Activated CD8-positive, alpha-beta memory T cell treated with anti-CD3 and anti-CD28 coated beads, Interleukin-2, amount 50 U/mL, for 4 hours (primary cell): ENCODE data around the gene DONSON.
A peak's percentile ranks its signal among the peaks of the same experiment; 100 is the strongest.

ENCODE experiments used
- DNase-seq: peaks from one replicate; pipeline ENCODE4 v3.0.0-alpha.2; 2020

The DONSON gene

DNA sequence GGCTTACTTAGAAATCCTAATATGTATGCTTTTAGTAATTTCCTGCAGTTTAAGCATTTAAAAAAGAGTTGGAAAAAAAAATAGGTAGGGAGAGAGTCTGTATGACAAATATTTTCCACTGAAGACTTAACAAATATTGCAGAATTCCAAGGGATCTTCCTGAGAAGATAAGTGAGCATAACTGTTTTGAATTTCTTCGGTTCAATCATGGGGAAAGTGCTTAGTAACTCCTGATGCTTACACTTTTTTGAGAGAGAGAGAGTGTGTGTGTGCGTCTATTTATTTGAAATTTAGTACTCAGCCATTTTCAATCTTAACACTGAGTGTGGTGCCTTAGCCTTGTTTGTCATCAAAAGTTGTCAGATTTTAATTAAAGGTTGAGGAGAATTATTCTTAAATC lies 27.1 kb downstream of the DONSON start:
- no peak for DNase-seq

- DNase-seq: no peak
These were observed 27.5 kb downstream of the DONSON start for GRCh38 chr21:33560965-33561364.

DNA sequence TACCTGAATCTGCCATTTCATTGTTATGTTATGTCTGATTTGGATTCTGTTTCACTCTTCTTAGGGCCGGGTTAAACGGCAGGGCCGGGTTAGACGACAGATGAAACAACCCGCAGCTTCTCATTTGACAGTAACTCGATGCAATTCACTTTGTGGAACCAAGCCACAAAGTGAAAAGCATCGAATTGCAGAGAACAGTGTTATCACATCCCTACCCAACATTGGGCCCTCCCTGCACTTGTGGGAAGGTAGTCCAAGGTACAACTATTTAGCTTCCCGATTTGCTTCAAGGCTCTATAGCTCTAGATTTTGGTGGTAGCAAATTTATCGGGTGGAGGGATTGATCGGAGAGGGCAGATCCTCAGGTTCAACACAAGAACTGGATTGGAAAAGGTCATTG lies 28.7 kb downstream of the DONSON start:
- DNase-seq: no peak

- DNase-seq: no peak
These were observed 29.6 kb downstream of the DONSON start for GRCh38 chr21:33558777-33559421.

DNA sequence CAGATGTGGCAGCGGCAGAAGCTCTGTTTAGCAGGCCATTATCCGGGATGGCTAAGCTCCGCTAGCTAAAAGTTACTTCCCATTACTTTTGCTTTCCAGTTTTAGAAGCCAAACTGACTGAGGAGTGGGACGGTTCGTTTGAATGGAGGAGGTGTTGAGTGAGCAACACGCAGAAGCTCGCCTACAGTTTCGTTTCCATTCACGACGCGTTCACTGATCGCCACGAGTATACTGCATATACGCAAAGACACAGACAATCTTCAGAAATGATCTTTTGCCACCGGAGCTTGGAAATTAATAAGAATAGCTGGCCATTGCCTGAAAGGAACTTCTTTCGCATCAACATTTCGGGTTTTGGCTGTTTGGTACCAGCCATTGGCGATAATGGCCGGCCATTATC lies 31.0 kb downstream of the DONSON start:
- DNase-seq: no peak

- DNase-seq: no peak
These were observed 33.5 kb downstream of the DONSON start for GRCh38 chr21:33554982-33555344.

DNA sequence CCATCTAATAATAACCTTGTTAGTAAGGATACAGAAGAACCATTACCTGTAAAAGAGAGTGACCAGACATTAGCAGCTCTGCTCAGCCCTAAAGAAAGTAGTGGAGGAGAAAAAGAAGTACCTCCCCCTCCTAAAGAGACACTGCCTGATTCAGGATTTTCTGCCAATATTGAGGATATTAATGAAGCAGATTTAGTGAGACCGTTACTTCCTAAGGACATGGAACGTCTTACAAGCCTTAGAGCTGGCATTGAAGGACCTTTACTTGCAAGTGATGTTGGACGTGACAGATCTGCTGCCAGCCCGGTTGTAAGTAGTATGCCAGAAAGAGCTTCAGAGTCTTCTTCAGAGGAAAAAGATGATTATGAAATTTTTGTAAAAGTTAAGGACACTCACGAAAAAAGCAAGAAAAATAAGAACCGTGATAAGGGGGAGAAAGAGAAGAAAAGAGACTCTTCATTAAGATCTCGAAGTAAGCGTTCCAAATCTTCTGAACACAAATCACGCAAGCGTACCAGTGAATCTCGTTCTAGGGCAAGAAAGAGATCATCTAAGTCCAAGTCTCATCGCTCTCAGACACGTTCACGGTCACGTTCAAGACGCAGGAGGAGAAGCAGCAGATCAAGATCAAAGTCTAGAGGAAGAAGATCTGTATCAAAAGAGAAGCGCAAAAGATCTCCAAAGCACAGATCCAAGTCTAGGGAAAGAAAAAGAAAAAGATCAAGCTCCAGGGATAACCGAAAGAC lies 34.1 kb downstream of the DONSON start:
- DNase-seq: no peak

GRCh38 chr21:33552999-33553598 lies 35.4 kb downstream of the DONSON start:
- DNase-seq: no peak

- no peak for DNase-seq
These were observed 36.1 kb downstream of the DONSON start for GRCh38 chr21:33552093-33552998.

GRCh38 chr21:33551664-33552063 lies 36.8 kb downstream of the DONSON start:
- no peak for DNase-seq

DNA sequence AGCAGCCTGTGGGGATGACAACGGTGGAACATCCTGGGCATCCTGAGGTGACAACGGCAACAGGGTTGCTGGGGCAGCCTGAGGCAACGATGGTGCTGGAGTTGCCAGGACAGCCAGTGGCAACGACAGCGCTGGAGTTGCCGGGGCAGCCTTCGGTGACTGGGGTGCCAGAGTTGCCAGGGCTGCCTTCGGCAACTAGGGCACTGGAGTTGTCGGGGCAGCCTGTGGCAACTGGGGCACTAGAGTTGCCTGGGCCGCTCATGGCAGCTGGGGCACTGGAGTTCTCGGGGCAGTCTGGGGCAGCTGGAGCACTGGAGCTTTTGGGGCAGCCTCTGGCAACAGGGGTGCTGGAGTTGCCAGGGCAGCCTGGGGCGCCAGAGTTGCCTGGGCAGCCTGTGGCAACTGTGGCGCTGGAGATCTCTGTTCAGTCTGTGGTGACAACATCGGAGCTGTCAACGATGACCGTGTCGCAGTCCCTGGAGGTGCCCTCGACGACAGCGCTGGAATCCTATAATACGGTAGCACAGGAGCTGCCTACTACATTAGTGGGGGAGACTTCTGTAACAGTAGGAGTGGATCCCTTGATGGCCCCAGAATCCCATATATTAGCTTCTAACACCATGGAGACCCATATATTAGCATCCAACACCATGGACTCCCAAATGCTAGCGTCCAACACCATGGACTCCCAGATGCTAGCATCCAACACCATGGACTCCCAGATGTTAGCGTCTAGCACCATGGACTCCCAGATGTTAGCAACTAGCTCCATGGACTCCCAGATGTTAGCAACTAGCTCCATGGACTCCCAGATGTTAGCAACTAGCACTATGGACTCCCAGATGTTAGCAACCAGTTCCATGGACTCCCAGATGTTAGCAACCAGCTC lies 37.5 kb downstream of the DONSON start:
- no peak for DNase-seq

- DNase-seq: no peak
These were observed 38.4 kb downstream of the DONSON start for GRCh38 chr21:33549848-33550771.

GRCh38 chr21:33546086-33546485 lies 42.4 kb downstream of the DONSON start:
- no peak for DNase-seq

DNA sequence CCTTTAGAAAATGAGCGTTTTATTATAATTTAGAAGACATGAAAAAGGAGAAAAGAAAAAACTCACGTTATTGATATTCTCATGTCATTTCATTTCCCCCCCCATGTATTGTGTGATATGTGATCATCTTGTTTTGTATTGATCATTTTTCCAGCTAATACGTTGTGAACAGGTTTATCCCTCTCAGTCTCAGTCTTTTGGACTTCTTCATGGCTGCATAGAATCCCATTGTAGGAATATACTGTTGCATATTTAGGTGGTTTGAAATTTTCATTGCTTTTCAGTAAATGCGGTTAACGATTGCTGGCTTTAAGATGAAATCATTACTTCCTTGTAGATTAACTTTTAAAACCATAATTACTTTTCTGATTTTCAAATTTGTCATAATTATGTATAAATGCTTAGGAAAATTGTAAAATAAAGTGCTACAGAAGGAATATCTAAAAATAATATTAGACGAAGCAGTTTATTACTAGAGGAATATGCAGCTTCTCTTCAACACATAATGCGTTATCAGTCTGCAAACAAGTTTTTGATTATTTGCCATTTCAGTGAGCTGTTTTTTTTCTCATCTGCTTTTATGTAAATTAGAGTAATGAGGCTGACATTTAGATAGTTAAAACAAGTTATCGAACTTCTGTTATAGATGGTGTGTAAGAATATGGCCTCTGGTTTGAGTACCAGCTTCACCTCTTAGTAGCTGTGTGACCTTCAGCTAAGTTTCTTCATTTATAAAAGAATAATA lies 43.9 kb downstream of the DONSON start:
- no peak for DNase-seq

DNA sequence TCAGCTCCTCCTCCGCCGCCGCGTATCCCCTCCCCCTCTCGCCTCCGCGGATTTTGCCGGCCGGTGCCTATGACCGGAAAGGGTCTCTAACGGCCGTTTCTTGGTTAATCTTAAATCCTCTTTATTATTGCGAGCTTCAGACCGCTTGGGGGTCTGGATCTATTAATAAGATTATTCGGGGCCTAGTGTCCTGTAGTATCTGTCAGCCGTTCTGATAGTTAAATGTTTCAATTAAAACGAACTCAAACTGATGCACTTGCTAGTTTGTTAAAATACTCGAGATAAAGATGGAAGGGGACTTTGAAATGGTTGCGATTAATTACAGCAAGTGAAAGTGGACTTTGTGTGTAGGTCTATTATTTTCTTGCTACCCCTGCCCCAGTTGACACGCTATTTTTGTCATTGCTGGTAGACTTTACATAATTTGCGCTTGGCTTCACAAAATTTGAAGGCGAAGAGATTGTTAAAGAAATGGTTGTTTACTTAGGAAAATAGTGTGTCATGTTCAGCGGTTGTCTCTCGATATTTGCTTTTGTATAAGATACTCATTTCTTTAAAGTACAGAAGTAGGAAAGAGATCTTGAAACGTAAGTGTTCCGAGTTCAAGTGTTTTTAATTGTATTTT lies 44.9 kb downstream of the DONSON start:
- peak; percentile 61 for DNase-seq

DNA sequence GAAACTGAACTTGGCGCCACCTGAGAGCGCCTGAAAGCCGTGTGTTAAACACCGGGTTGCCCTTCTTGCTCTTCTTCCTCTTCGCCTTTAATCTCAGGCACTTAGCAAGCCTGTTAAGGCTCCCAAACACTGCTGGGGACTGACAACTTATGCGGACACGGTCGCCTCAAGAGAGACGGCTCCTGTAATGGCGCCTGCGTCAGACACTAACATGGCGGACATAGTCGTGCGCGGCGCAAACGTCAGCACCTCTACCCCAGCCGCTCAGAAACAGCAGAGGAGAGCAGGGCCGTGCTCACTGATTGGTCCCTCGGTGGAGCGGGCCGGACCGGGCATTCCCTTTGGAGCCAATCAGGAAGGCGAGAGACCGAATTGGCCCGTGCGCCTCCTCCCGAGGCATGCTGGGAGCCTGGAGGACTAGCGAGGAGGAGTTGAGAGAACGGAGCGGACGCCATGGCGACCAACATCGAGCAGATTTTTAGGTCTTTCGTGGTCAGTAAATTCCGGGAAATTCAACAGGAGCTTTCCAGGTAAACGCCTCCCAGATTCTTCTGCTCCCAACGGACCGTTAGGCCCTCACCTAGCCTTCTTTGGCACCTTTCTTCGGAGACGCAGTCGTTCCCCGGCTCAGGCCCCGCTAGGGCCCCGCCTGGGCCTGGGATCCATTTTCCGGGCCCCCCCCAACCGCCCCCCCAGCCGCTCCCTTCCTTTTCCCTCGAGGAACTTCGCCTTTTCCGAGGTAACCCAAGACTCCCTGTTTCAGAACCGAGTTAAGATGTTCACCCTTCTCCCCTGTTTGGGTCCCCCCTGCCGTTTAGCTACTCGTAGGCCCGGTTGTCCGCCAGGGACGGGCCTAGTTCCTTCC lies 45.6 kb downstream of the DONSON start, which contains the start of gene SON:
Gene SON, plus strand, starts transcription at position 399 of the 865 bp plus-strand sequence. Its CDS starts 55 bp downstream, at position 454.
- DNase-seq: peak; percentile 95

GRCh38 chr21:33541756-33542639 lies 46.5 kb downstream of the DONSON start, which contains the start of gene GART:
Gene GART (minus strand): TSS chr21:33542117. CDS start chr21:33539315, 2,802 bp downstream.
- DNase-seq: peak; percentile 79
